ENCODE measurements around the gene TNFRSF17.

Gene TNFRSF17

DNA sequence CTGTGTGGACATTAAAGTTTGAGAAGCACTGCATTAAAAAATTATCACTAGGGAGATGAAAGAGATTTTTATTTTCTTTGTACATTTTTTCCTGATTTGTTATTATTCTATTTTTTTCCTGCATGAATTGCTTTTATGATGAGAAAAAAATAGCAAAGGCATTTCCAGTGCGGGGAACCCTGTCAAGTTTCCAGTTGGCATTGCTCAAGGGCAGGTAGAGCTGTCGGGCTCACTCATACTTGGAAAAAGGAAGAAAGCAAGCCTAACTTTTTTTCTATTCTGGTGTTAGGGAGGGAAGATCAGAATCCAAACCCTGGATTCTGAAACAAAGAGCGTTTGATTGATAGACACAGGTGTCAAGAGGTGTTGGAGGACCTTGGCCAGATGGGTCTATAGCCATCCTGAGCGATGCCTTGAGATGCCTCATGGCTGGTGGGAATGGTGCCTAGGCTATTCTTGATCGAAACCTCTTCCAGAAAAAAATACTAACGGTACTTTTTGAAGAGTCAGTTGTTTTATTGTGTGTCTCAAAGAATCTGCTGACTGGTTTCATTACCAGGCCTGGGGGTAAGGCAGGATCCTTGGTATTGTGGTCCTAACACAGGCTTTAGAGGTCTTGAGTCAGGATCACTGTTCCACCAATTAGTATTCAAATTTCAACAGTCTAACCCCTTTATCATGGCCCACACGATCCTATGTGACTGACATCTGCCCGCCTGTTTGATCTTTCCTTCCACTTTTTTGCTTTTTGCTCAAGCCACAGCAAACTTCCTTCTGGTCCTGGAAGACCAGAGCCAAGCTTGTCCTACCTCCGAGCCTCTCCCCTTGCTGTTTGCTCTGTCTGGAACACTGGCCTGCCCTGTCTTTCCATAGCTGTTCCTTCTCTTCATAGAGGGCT, 31.7 kb downstream of the TNFRSF17 start:
- TF ChIP-seq CTCF (IDR thresholded peaks at IDR 0.05; ENCODE audit: extremely low read depth, missing control alignments), result no peak
- DNase-seq (ENCODE audit: low spot score), result no peak

- DNase-seq (ENCODE audit: low spot score), result no peak
- TF ChIP-seq CTCF (IDR thresholded peaks at IDR 0.05; ENCODE audit: extremely low read depth, missing control alignments), result no peak
Measured at GRCh38 chr16:12000032-12000431, 35.0 kb downstream of the TNFRSF17 start.

DNA sequence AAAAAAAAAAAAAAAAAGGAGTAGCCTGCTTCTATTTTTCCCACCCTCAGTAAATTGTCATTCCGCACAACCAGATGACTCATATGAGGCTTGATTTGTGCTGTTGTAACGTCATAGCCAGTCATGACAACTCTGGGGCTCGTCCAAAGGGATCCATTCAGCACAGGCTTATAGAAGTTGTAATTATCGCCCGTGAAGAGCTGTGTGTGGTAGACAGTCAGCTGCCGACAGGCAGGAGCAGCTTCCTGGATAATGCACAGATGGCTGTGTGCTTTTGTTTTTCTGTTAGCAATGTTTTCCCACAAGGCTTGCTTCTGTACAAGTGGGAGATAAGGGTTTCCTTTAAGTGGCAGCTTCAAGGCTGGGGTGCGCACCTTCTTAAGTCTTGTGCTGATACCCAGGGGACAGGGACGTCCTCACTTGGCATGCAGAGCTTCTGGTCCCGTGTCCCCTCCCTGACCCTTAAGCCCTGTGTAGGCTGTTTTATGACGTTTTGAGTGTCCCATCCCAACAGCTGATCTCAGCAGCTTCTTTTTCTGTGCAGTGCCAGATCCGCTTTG, 37.5 kb downstream of the TNFRSF17 start:
- no peak for DNase-seq (ENCODE audit: low spot score)
- no peak for TF ChIP-seq CTCF (IDR thresholded peaks at IDR 0.05; ENCODE audit: extremely low read depth, missing control alignments)

- TF ChIP-seq CTCF (IDR thresholded peaks at IDR 0.05; ENCODE audit: extremely low read depth, missing control alignments), result no peak
- DNase-seq (ENCODE audit: low spot score), result no peak
Measured at GRCh38 chr16:12006637-12007036, 41.6 kb downstream of the TNFRSF17 start.

GRCh38 chr16:12009462-12009861, 44.5 kb downstream of the TNFRSF17 start:
- no peak for TF ChIP-seq CTCF (IDR thresholded peaks at IDR 0.05; ENCODE audit: extremely low read depth, missing control alignments)

GRCh38 chr16:12009922-12010321, 44.9 kb downstream of the TNFRSF17 start:
- no peak for TF ChIP-seq CTCF (IDR thresholded peaks at IDR 0.05; ENCODE audit: extremely low read depth, missing control alignments)
- no peak for DNase-seq (ENCODE audit: low spot score)

More at GRCh38 chr16:12009462-12009861, 44.5 kb downstream of the TNFRSF17 start:
- no peak for DNase-seq (ENCODE audit: low spot score)

Measured in GM20000 (cell line).